Activated naive CD4-positive, alpha-beta T cell treated with anti-CD3 and anti-CD28 coated beads for 36 hours (primary cell): ENCODE measurements around the gene UTP15. TPM values are rescaled to one million over a fixed set of nuclear protein-coding genes. Genes with fewer than 3 reads are reported as not detected.
A peak's percentile ranks its signal among the peaks of the same experiment; 100 is the strongest.

Source experiments
- CTCF ChIA-PET: fragments of 350-600 bp; sonication (Branson Sonifier 250); formaldehyde crosslinking; loops from one replicate; lab custom pipeline; 2021; ENCODE audit warnings: antibody characterized with exemption; lab: Charles Lee
- DNase-seq: peaks from one replicate; pipeline ENCODE4 v3.0.0-alpha.2; 2020
- H3K27ac Mint-ChIP-seq: one replicate; pipeline ENCODE4 v1.8.0; 2021; ENCODE audit warnings: mild to moderate bottlenecking, mixed read lengths
- H3K27me3 Mint-ChIP-seq: one replicate; pipeline ENCODE4 v1.8.0; 2021; ENCODE audit warnings: low read depth, mixed read lengths
- H3K36me3 Mint-ChIP-seq: one replicate; pipeline ENCODE4 v1.8.0; 2021; ENCODE audit warnings: low read depth, mixed read lengths
- H3K4me1 Mint-ChIP-seq: one replicate; pipeline ENCODE4 v1.8.0; 2021; ENCODE audit warnings: low read depth, mixed read lengths
- H3K4me3 Mint-ChIP-seq: one replicate; pipeline ENCODE4 v1.8.0; 2021; ENCODE audit warnings: mild to moderate bottlenecking, moderate library complexity, mixed read lengths
- H3K9me3 Mint-ChIP-seq: one replicate; pipeline ENCODE4 v1.8.0; 2021; ENCODE audit warnings: mixed read lengths
- intact Hi-C: fragments of 100-400 bp; cut with micrococcal nuclease; formaldehyde crosslinking; loops from one replicate; pipeline ENCODE4 v1.15.1; 2023
- total RNA-seq, 2 experiments: library from RNA; stranded (reverse); gene quantifications; one replicate each; pipeline ENCODE4 v1.2.3, GENCODE V29; 2021

The UTP15 gene
- total RNA-seq, 2 experiments from 2014 or later: 25.3 to 28.5 TPM

GRCh38 chr5:73607228-73607627 lies 41.7 kb downstream of the UTP15 start:
- CTCF ChIA-PET: interaction anchor here (0.6 to 0.7 kb wide), 2 partner anchors 16 to 73 kb away, joined by 3 to 5 read pairs; no protein-coding TSS in a partner anchor
- Mint-ChIP-seq H3K36me3 (no peaks in the 10 kb centered on the region), H3K4me3 (no peak overlapping the region), H3K27me3 (peaks cover 18% of the 10 kb centered on the region), H3K9me3 (no peaks in the 10 kb centered on the region), H3K4me1 (no peaks in the 10 kb centered on the region), H3K27ac (no peak overlapping the region)
- intact Hi-C loops: no loop called here
- no peak for DNase-seq

- Mint-ChIP-seq H3K4me3 (no peak overlapping the region), H3K27me3 (peaks cover 17% of the 10 kb centered on the region), H3K9me3 (no peaks in the 10 kb centered on the region), H3K4me1 (no peaks in the 10 kb centered on the region), H3K27ac (no peak overlapping the region), H3K36me3 (no peaks in the 10 kb centered on the region)
- intact Hi-C loops: no loop called here
- CTCF ChIA-PET: no interaction called here
- no peak for DNase-seq
Observed at GRCh38 chr5:73612799-73613198, 47.3 kb downstream of the UTP15 start.

- no peaks in the 10 kb centered on the region for H3K4me1 Mint-ChIP-seq
- H3K27ac Mint-ChIP-seq: no peak overlapping the region
Observed at GRCh38 chr5:73615085-73615484, 49.5 kb downstream of the UTP15 start.

GRCh38 chr5:73615947-73616346 lies 50.4 kb downstream of the UTP15 start:
- Mint-ChIP-seq H3K4me3 (no peak overlapping the region), H3K36me3 (no peaks in the 10 kb centered on the region), H3K27me3 (peaks cover 15% of the 10 kb centered on the region), H3K9me3 (no peaks in the 10 kb centered on the region), H3K4me1 (no peaks in the 10 kb centered on the region), H3K27ac (no peak overlapping the region)
- CTCF ChIA-PET: no interaction called here
- intact Hi-C loops: no loop called here
- DNase-seq: no peak

More at GRCh38 chr5:73615085-73615484, 49.5 kb downstream of the UTP15 start:
- Mint-ChIP-seq H3K36me3 (no peaks in the 10 kb centered on the region), H3K9me3 (no peaks in the 10 kb centered on the region), H3K27me3 (peaks cover 17% of the 10 kb centered on the region), H3K4me3 (no peak overlapping the region)
- intact Hi-C loops: no loop called here
- no peak for DNase-seq
- CTCF ChIA-PET: no interaction called here

GRCh38 chr5:73617510-73618279 lies 52.2 kb downstream of the UTP15 start:
- intact Hi-C loops: no loop called here
- CTCF ChIA-PET: no interaction called here
- Mint-ChIP-seq H3K27me3 (peaks cover 15% of the 10 kb centered on the region), H3K36me3 (no peaks in the 10 kb centered on the region), H3K27ac (no peak overlapping the region), H3K9me3 (no peaks in the 10 kb centered on the region), H3K4me1 (no peaks in the 10 kb centered on the region), H3K4me3 (no peak overlapping the region)
- no peak for DNase-seq

GRCh38 chr5:73619606-73620333 lies 54.2 kb downstream of the UTP15 start:
- Mint-ChIP-seq H3K9me3 (no peaks in the 10 kb centered on the region), H3K4me3 (no peak overlapping the region), H3K27ac (no peak overlapping the region), H3K36me3 (no peaks in the 10 kb centered on the region), H3K27me3 (peaks cover 22% of the 10 kb centered on the region), H3K4me1 (no peaks in the 10 kb centered on the region)
- DNase-seq: no peak
- CTCF ChIA-PET: no interaction called here
- intact Hi-C loops: no loop called here

- peaks cover 23% of the 10 kb centered on the region for H3K27me3 Mint-ChIP-seq
- no peaks in the 10 kb centered on the region for H3K9me3 Mint-ChIP-seq
- H3K36me3 Mint-ChIP-seq: no peaks in the 10 kb centered on the region
- intact Hi-C loops: no loop called here
- H3K27ac Mint-ChIP-seq: no peak overlapping the region
- H3K4me3 Mint-ChIP-seq: no peak overlapping the region
- no peaks in the 10 kb centered on the region for H3K4me1 Mint-ChIP-seq
- DNase-seq: no peak
- CTCF ChIA-PET: no interaction called here
Observed at GRCh38 chr5:73620334-73620687, 54.8 kb downstream of the UTP15 start.

GRCh38 chr5:73623060-73623459 lies 57.5 kb downstream of the UTP15 start:
- intact Hi-C loops: no loop called here

GRCh38 chr5:73623901-73624404 lies 58.4 kb downstream of the UTP15 start:
- H3K4me1 Mint-ChIP-seq: no peaks in the 10 kb centered on the region

More at GRCh38 chr5:73623060-73623459, 57.5 kb downstream of the UTP15 start:
- CTCF ChIA-PET: interaction anchor here (3.0 kb wide), 1 partner anchor 32 kb away, joined by 11 read pairs; no protein-coding TSS in a partner anchor
- no peaks in the 10 kb centered on the region for H3K36me3 Mint-ChIP-seq
- no peak for DNase-seq
- no peaks in the 10 kb centered on the region for H3K9me3 Mint-ChIP-seq
- H3K4me3 Mint-ChIP-seq: no peak overlapping the region
- no peak overlapping the region for H3K27ac Mint-ChIP-seq
- peaks cover 38% of the 10 kb centered on the region for H3K27me3 Mint-ChIP-seq
- no peaks in the 10 kb centered on the region for H3K4me1 Mint-ChIP-seq

GRCh38 chr5:73624888-73625287 lies 59.3 kb downstream of the UTP15 start:
- Mint-ChIP-seq H3K4me3 (no peak overlapping the region), H3K27ac (no peak overlapping the region), H3K4me1 (no peaks in the 10 kb centered on the region), H3K27me3 (peaks cover 48% of the 10 kb centered on the region), H3K9me3 (no peaks in the 10 kb centered on the region), H3K36me3 (no peaks in the 10 kb centered on the region)
- CTCF ChIA-PET: interaction anchor here (1.0 kb wide), 1 partner anchor 29 kb away, joined by 3 read pairs; no protein-coding TSS in a partner anchor
- DNase-seq: no peak
- intact Hi-C loops: no loop called here

More at GRCh38 chr5:73623901-73624404, 58.4 kb downstream of the UTP15 start:
- Mint-ChIP-seq H3K27me3 (peaks cover 45% of the 10 kb centered on the region), H3K36me3 (no peaks in the 10 kb centered on the region), H3K9me3 (no peaks in the 10 kb centered on the region), H3K27ac (no peak overlapping the region), H3K4me3 (no peak overlapping the region)
- intact Hi-C loops: no loop called here
- CTCF ChIA-PET: interaction anchor here (3.0 kb wide), 1 partner anchor 33 kb away, joined by 11 read pairs; no protein-coding TSS in a partner anchor
- no peak for DNase-seq

- Mint-ChIP-seq H3K4me3 (peak overlapping the region; percentile 5), H3K27ac (no peak overlapping the region), H3K4me1 (no peaks in the 10 kb centered on the region), H3K9me3 (no peaks in the 10 kb centered on the region), H3K27me3 (peaks cover 51% of the 10 kb centered on the region), H3K36me3 (no peaks in the 10 kb centered on the region)
- intact Hi-C loops: no loop called here
- DNase-seq: no peak
- CTCF ChIA-PET: interaction anchor here (1.0 kb wide), 1 partner anchor 29 kb away, joined by 3 read pairs; no protein-coding TSS in a partner anchor
Observed at GRCh38 chr5:73625372-73625943, 59.9 kb downstream of the UTP15 start.
